H1 (cell line): Measurements from ENCODE around the gene PRODH. TPM values are rescaled to one million over a fixed set of nuclear protein-coding genes. Genes with fewer than 3 reads are reported as not detected.

ENCODE experiments used
- ASH2L ChIP-seq: fragments of 200-600, 300-600 bp; sonication (generic); IDR thresholded peaks from one replicate; pipeline ENCODE4 v1.7.1; 2017; ENCODE audit warnings: low read length
- BRCA1 ChIP-seq: IDR thresholded peaks from 2 replicates; pipeline ENCODE4 v1.6.1; 2012; ENCODE audit warnings: low read depth, low read length, improper control_type of control experiment
- CTBP2 ChIP-seq: IDR thresholded peaks from 2 replicates; pipeline ENCODE4 v1.7.0; 2011; ENCODE audit warnings: borderline replicate concordance, mild to moderate bottlenecking, moderate library complexity, mixed read lengths, low read length; ENCODE audit not compliant: insufficient read depth, insufficient read length
- JUND ChIP-seq: IDR thresholded peaks from 2 replicates; pipeline ENCODE4 v1.6.1; 2011; ENCODE audit warnings: mild to moderate bottlenecking, improper control_type of control experiment, low read length
- polyA plus RNA-seq, 7 experiments: library from polyadenylated mRNA; depleted of rRNA in 3 of 7; stranded (reverse) in 5 of 7; unstranded in 2 of 7; fragments of >200 nt in 5 of 7; fragments of 200-250 nt in 2 of 7; gene quantifications; 1 replicate in 5 of 7; 2 replicates in 1 of 7; 4 replicates in 1 of 7; pipeline versions ENCODE4 v1.2.1 to v1.2.3, GENCODE V29; 2011 to 2013; ENCODE audit warnings: missing spikeins in 2 of 7, mixed read lengths in 2 of 7
- total RNA-seq: library from RNA; stranded (reverse); fragmentation: NEBNext Ultra II Directional; extraction: Animal tissue kit (Norgen Biotek cat#: 25700); gene quantifications from 2 replicates; pipeline ENCODE4 v1.2.1, GENCODE V29; 2021
- TF ChIP-seq, protein P1 (sequence below): fragments of 300-600 bp; sonication (generic); IDR thresholded peaks from 2 replicates; pipeline ENCODE4 v1.7.1; 2012; ENCODE audit warnings: low read length, moderate library complexity, mild to moderate bottlenecking, inconsistent platforms; ENCODE audit not compliant: insufficient replicate concordance
- TF ChIP-seq, protein P2 (sequence below): IDR thresholded peaks from 2 replicates; pipeline ENCODE4 v1.6.1; 2011; ENCODE audit warnings: low read depth, mild to moderate bottlenecking, low read length; ENCODE audit not compliant: insufficient read depth

Gene PRODH
- total and polyA plus RNA-seq, 2 of the 8 experiments (the other 6 are each of a cell fraction or from before 2014, with no cell fraction given): 27.6 to 45.6 TPM

- TF ChIP-seq, protein P1, sequence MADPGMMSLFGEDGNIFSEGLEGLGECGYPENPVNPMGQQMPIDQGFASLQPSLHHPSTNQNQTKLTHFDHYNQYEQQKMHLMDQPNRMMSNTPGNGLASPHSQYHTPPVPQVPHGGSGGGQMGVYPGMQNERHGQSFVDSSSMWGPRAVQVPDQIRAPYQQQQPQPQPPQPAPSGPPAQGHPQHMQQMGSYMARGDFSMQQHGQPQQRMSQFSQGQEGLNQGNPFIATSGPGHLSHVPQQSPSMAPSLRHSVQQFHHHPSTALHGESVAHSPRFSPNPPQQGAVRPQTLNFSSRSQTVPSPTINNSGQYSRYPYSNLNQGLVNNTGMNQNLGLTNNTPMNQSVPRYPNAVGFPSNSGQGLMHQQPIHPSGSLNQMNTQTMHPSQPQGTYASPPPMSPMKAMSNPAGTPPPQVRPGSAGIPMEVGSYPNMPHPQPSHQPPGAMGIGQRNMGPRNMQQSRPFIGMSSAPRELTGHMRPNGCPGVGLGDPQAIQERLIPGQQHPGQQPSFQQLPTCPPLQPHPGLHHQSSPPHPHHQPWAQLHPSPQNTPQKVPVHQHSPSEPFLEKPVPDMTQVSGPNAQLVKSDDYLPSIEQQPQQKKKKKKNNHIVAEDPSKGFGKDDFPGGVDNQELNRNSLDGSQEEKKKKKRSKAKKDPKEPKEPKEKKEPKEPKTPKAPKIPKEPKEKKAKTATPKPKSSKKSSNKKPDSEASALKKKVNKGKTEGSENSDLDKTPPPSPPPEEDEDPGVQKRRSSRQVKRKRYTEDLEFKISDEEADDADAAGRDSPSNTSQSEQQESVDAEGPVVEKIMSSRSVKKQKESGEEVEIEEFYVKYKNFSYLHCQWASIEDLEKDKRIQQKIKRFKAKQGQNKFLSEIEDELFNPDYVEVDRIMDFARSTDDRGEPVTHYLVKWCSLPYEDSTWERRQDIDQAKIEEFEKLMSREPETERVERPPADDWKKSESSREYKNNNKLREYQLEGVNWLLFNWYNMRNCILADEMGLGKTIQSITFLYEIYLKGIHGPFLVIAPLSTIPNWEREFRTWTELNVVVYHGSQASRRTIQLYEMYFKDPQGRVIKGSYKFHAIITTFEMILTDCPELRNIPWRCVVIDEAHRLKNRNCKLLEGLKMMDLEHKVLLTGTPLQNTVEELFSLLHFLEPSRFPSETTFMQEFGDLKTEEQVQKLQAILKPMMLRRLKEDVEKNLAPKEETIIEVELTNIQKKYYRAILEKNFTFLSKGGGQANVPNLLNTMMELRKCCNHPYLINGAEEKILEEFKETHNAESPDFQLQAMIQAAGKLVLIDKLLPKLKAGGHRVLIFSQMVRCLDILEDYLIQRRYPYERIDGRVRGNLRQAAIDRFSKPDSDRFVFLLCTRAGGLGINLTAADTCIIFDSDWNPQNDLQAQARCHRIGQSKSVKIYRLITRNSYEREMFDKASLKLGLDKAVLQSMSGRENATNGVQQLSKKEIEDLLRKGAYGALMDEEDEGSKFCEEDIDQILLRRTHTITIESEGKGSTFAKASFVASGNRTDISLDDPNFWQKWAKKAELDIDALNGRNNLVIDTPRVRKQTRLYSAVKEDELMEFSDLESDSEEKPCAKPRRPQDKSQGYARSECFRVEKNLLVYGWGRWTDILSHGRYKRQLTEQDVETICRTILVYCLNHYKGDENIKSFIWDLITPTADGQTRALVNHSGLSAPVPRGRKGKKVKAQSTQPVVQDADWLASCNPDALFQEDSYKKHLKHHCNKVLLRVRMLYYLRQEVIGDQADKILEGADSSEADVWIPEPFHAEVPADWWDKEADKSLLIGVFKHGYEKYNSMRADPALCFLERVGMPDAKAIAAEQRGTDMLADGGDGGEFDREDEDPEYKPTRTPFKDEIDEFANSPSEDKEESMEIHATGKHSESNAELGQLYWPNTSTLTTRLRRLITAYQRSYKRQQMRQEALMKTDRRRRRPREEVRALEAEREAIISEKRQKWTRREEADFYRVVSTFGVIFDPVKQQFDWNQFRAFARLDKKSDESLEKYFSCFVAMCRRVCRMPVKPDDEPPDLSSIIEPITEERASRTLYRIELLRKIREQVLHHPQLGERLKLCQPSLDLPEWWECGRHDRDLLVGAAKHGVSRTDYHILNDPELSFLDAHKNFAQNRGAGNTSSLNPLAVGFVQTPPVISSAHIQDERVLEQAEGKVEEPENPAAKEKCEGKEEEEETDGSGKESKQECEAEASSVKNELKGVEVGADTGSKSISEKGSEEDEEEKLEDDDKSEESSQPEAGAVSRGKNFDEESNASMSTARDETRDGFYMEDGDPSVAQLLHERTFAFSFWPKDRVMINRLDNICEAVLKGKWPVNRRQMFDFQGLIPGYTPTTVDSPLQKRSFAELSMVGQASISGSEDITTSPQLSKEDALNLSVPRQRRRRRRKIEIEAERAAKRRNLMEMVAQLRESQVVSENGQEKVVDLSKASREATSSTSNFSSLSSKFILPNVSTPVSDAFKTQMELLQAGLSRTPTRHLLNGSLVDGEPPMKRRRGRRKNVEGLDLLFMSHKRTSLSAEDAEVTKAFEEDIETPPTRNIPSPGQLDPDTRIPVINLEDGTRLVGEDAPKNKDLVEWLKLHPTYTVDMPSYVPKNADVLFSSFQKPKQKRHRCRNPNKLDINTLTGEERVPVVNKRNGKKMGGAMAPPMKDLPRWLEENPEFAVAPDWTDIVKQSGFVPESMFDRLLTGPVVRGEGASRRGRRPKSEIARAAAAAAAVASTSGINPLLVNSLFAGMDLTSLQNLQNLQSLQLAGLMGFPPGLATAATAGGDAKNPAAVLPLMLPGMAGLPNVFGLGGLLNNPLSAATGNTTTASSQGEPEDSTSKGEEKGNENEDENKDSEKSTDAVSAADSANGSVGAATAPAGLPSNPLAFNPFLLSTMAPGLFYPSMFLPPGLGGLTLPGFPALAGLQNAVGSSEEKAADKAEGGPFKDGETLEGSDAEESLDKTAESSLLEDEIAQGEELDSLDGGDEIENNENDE: no peak
- TF ChIP-seq, protein P2, sequence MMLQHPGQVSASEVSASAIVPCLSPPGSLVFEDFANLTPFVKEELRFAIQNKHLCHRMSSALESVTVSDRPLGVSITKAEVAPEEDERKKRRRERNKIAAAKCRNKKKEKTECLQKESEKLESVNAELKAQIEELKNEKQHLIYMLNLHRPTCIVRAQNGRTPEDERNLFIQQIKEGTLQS: no peak
- no peak for TF ChIP-seq ASH2L
- no peak for TF ChIP-seq BRCA1
- no peak for TF ChIP-seq JUND
- no peak for TF ChIP-seq CTBP2
- TF ChIP-seq, all 59 proteins: peak for 0
These were observed 9.1 kb downstream of the PRODH start (continued) for GRCh38 chr22:18927020-18927419.
